Dendritic cell treated with granulocyte-macrophage colony-stimulating factor and Interleukin-4, amounts not matched to agents 40 ng/mL and 50 ng/mL, for 4 days (primary cell): Measurements from ENCODE around the gene LILRB1.
"Not testable (repeated sequence)": the region's sequence is repeated elsewhere in the genome, so short reads cannot be mapped to it uniquely, and the experiment has no call there.

Source experiments
- H3K27ac Mint-ChIP-seq: one replicate; pipeline ENCODE4 v1.8.0; 2022; ENCODE audit warnings: mild to moderate bottlenecking, mixed read lengths
- H3K27me3 Mint-ChIP-seq: one replicate; pipeline ENCODE4 v1.8.0; 2022; ENCODE audit warnings: mild to moderate bottlenecking, mixed read lengths
- H3K36me3 Mint-ChIP-seq: one replicate; pipeline ENCODE4 v1.8.0; 2022; ENCODE audit warnings: low read depth, mixed read lengths
- H3K4me1 Mint-ChIP-seq: one replicate; pipeline ENCODE4 v1.8.0; 2022; ENCODE audit warnings: low read depth, mixed read lengths
- H3K4me3 Mint-ChIP-seq: one replicate; pipeline ENCODE4 v1.8.0; 2022; ENCODE audit warnings: mild to moderate bottlenecking, moderate library complexity, mixed read lengths
- H3K9me3 Mint-ChIP-seq: one replicate; pipeline ENCODE4 v1.8.0; 2022; ENCODE audit warnings: mixed read lengths
- intact Hi-C: fragments of 100-400 bp; cut with micrococcal nuclease; formaldehyde crosslinking; loops from one replicate; pipeline ENCODE4 v1.15.0; 2022

The LILRB1 gene

GRCh38 chr19:54633401-54633800 is 3.1 kb downstream of the LILRB1 start:
- Mint-ChIP-seq H3K9me3 (no peaks in the 10 kb centered on the region), H3K4me1 (peaks cover 82% of the 10 kb centered on the region), H3K4me3 (peak overlapping the region; percentile 40), H3K27ac (peak overlapping the region; percentile 91), H3K27me3 (no peaks in the 10 kb centered on the region), H3K36me3 (peaks cover 73% of the 10 kb centered on the region)
- intact Hi-C loops = no loop called here

GRCh38 chr19:54636081-54636480 is 5.8 kb downstream of the LILRB1 start:
- H3K4me3 Mint-ChIP-seq = not testable (repeated sequence)

GRCh38 chr19:54638683-54639082 is 8.4 kb downstream of the LILRB1 start:
- Mint-ChIP-seq H3K36me3 (peaks cover 39% of the 10 kb centered on the region), H3K4me1 (peaks cover 57% of the 10 kb centered on the region), H3K4me3 (no peak overlapping the region), H3K27ac (no peak overlapping the region), H3K27me3 (no peaks in the 10 kb centered on the region), H3K9me3 (no peaks in the 10 kb centered on the region)
- intact Hi-C loops = no loop called here

More at GRCh38 chr19:54636081-54636480, 5.8 kb downstream of the LILRB1 start:
- H3K27ac Mint-ChIP-seq, H3K9me3 Mint-ChIP-seq, H3K27me3 Mint-ChIP-seq, intact Hi-C loops: not testable (repeated sequence)
- H3K36me3 Mint-ChIP-seq = peaks cover 65% of the 10 kb centered on the region
- H3K4me1 Mint-ChIP-seq = peaks cover 63% of the 10 kb centered on the region

GRCh38 chr19:54642953-54643352 is 12.7 kb downstream of the LILRB1 start:
- not testable (repeated sequence) for H3K27me3 Mint-ChIP-seq, H3K36me3 Mint-ChIP-seq, H3K9me3 Mint-ChIP-seq
- intact Hi-C loops = loop anchor here (5.0 kb wide), 1 partner anchor 36 kb away; no protein-coding TSS in a partner anchor
- Mint-ChIP-seq H3K4me3 (peak overlapping the region; percentile 71), H3K27ac (peak overlapping the region; percentile 95), H3K4me1 (peaks cover 50% of the 10 kb centered on the region)

DNA sequence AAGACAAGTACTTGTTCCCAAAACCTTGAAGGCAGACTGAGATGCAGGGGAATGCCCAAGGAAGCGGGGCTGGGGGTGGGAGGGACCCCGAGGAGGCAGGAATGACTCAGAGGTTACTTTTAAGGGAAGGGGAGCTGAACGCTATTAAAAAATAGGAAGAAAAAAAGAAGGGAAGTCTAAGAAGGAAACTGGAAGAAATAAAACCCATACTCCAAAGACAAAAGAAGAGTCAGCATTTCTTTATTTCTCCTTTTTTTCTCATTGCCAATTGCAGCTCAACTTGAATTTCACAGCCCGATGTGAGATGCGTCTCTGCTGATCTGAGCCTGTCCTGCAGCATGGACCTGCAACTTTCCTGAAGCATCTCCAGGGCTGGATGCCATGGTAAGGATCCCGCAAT is 13.3 kb downstream of the LILRB1 start:
- not testable (repeated sequence) for H3K27me3 Mint-ChIP-seq, H3K9me3 Mint-ChIP-seq, H3K36me3 Mint-ChIP-seq
- Mint-ChIP-seq H3K4me3 (peak overlapping the region; percentile 71), H3K4me1 (peaks cover 55% of the 10 kb centered on the region), H3K27ac (peak overlapping the region; percentile 95)
- intact Hi-C loops = loop anchor here (5.0 kb wide), 1 partner anchor 36 kb away; no protein-coding TSS in a partner anchor

DNA sequence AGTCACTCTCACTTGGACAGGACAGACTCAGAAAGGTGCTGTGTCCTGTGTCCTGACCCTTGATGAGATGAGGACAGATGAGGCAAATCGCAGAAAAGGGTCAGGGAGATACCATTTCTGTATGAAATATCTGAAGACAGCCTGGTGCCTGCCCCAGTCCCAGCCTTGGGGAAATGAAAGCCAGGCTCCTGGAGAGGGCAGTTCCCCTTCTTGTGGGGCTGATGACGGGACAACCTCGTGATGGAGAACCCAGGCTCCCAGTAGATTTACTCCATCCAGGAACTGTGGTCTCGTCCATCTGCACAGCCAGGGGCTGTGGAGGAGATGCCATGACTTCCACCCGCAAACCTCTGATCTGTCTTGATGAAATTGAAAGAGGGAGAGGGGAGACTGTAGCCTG is 13.8 kb downstream of the LILRB1 start:
- no peaks in the 10 kb centered on the region for H3K9me3 Mint-ChIP-seq
- peak overlapping the region; percentile 95 for H3K27ac Mint-ChIP-seq
- H3K27me3 Mint-ChIP-seq = peaks cover 7% of the 10 kb centered on the region
- H3K36me3 Mint-ChIP-seq = peaks cover 7% of the 10 kb centered on the region
- peaks cover 60% of the 10 kb centered on the region for H3K4me1 Mint-ChIP-seq
- intact Hi-C loops = loop anchor here (2.0 to 5.0 kb wide), 2 partner anchors 37 to 163 kb away; no protein-coding TSS in a partner anchor
- peak overlapping the region; percentile 71 for H3K4me3 Mint-ChIP-seq

DNA sequence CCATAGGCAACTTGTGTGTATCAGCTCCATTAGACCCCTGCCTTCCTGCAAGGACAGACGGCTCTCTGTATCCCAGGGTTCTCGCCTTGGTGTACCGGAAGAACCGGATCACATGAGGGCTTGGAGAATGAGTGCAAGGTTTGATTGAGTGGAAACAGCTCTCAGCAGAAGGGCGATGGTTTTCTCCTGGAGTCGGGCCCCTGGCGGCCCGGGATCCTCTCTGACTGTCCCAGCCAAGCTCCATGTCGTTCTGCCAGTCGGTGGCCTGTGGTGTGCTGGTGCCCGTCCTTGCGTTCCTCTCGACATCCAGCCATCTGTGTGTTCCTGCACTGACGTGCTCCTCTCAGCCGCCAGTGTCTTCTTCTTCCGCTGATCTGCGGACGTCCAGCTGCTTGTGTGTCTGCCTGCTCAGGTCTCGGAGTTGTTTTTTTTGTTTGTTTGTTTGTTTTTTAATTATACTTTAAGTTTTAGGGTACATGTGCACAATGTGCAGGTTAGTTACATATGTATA is 16.1 kb downstream of the LILRB1 start:
- Mint-ChIP-seq H3K4me1 (peaks cover 70% of the 10 kb centered on the region), H3K27me3 (peaks cover 7% of the 10 kb centered on the region), H3K4me3 (no peak overlapping the region), H3K27ac (no peak overlapping the region), H3K9me3 (no peaks in the 10 kb centered on the region), H3K36me3 (peaks cover 7% of the 10 kb centered on the region)
- intact Hi-C loops = no loop called here

- Mint-ChIP-seq H3K27ac (no peak overlapping the region), H3K36me3 (peaks cover 7% of the 10 kb centered on the region), H3K27me3 (peaks cover 8% of the 10 kb centered on the region), H3K4me1 (peaks cover 62% of the 10 kb centered on the region), H3K9me3 (no peaks in the 10 kb centered on the region), H3K4me3 (no peak overlapping the region)
- intact Hi-C loops = no loop called here
Observed at GRCh38 chr19:54648129-54648528, 17.8 kb downstream of the LILRB1 start.

- Mint-ChIP-seq H3K27me3 (peaks cover 14% of the 10 kb centered on the region), H3K27ac (no peak overlapping the region), H3K4me3 (no peak overlapping the region), H3K36me3 (peaks cover 7% of the 10 kb centered on the region), H3K4me1 (peaks cover 53% of the 10 kb centered on the region), H3K9me3 (no peaks in the 10 kb centered on the region)
- intact Hi-C loops = loop anchor here (5.0 kb wide), 1 partner anchor 267 kb away; no protein-coding TSS in a partner anchor
Observed at GRCh38 chr19:54650108-54650655, 19.9 kb downstream of the LILRB1 start.

DNA sequence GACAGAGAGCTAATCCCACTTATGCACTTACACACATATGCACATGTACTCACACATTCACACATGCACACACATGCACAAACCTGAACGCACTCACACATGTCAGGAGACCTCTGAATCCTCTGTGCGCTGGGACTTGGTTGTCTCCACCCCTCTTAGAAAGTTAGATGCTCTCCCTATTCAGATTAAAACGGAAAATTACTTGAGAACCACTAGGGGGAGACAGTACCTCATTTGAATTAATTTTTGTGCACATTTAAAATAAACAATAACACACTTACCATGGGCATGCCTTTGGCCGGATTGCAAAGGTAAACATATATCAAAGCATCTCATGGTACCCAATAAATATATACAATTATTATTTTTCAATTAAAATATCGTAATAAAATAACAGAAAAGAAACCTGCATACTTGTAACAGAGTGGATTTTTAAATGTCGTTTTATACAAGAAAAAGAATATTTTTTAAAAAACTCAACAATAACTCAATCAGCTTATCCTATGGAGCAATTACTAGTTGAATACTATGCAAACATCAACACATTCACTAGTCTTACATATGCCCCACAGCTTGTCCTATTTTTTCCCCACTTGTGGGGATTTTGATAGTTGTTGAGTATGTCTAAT is 23.0 kb downstream of the LILRB1 start:
- Mint-ChIP-seq H3K27me3 (peaks cover 15% of the 10 kb centered on the region), H3K36me3 (peaks cover 5% of the 10 kb centered on the region), H3K4me1 (peaks cover 55% of the 10 kb centered on the region), H3K4me3 (no peak overlapping the region), H3K9me3 (no peaks in the 10 kb centered on the region), H3K27ac (no peak overlapping the region)
- intact Hi-C loops = loop anchor here (1.0 to 5.0 kb wide), 2 partner anchors 23 to 264 kb away; no protein-coding TSS in a partner anchor

- intact Hi-C loops = loop anchor here (5.0 kb wide), 1 partner anchor 263 kb away; no protein-coding TSS in a partner anchor
- H3K36me3 Mint-ChIP-seq = no peaks in the 10 kb centered on the region
- H3K27me3 Mint-ChIP-seq = peaks cover 11% of the 10 kb centered on the region
- peak overlapping the region; percentile 83 for H3K27ac Mint-ChIP-seq
- peaks cover 55% of the 10 kb centered on the region for H3K4me1 Mint-ChIP-seq
- H3K4me3 Mint-ChIP-seq = no peak overlapping the region
- no peaks in the 10 kb centered on the region for H3K9me3 Mint-ChIP-seq
Observed at GRCh38 chr19:54654447-54655321, 24.4 kb downstream of the LILRB1 start.

DNA sequence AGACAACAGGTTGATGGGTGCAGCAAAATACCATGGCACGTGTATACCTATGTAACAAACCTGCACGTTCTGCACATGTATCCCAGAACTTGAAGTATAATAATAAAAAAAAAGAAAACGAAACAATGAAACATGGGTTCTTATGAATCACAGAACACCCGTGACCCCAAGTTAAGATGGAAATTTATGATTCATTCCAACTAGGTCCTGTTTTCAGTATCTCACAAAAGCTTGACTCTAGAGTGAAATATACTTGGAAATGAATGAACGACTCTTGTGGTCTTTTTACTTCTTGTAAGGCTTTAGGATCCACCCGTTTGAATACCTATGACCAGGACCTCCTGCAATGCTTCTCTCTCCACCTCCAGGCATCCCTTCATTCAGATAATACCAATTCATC is 29.0 kb downstream of the LILRB1 start:
- peaks cover 74% of the 10 kb centered on the region for H3K4me1 Mint-ChIP-seq
- H3K27ac Mint-ChIP-seq = peak overlapping the region; percentile 81
- H3K9me3 Mint-ChIP-seq = no peaks in the 10 kb centered on the region
- no peak overlapping the region for H3K4me3 Mint-ChIP-seq
- H3K36me3 Mint-ChIP-seq = peaks cover 17% of the 10 kb centered on the region
- intact Hi-C loops = no loop called here
- peaks cover 9% of the 10 kb centered on the region for H3K27me3 Mint-ChIP-seq

DNA sequence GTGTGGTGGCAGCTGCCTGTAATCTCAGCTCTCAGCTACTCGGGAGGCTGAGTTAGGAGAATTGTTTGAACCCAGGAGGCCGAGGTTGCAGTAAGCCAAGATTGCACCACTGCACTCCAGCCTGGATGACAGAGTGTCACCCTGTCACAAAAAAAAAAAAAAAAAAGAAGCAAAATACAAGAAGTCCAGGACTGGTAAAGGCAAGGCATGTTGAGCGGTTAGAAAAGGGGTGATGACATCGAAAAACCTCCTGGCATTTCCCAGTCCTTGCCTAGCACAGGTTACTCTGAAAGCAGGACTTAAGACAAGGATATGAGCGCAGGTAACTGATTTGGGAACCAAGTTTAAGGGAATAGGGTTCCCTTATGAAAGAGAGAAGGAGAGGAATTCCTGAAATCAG is 30.0 kb downstream of the LILRB1 start:
- H3K4me1 Mint-ChIP-seq = peaks cover 74% of the 10 kb centered on the region
- H3K4me3 Mint-ChIP-seq = peak overlapping the region; percentile 58
- peaks cover 27% of the 10 kb centered on the region for H3K36me3 Mint-ChIP-seq
- intact Hi-C loops = no loop called here
- peak overlapping the region; percentile 81 for H3K27ac Mint-ChIP-seq
- peaks cover 3% of the 10 kb centered on the region for H3K27me3 Mint-ChIP-seq
- no peaks in the 10 kb centered on the region for H3K9me3 Mint-ChIP-seq

GRCh38 chr19:54660964-54661363 is 30.7 kb downstream of the LILRB1 start:
- Mint-ChIP-seq H3K4me3 (peak overlapping the region; percentile 49), H3K36me3 (peaks cover 34% of the 10 kb centered on the region), H3K27me3 (peaks cover 3% of the 10 kb centered on the region), H3K27ac (peak overlapping the region; percentile 81), H3K4me1 (peaks cover 76% of the 10 kb centered on the region), H3K9me3 (no peaks in the 10 kb centered on the region)
- intact Hi-C loops = no loop called here
